Right lobe of liver (tissue), 4 donors: ENCODE results near the gene CYP39A1.

ENCODE experiments used
- CTCF ChIP-seq, 4 donors: fragments of 200-600 bp in 3 of 4; fragments of 450-650 bp in 1 of 4; IDR thresholded peaks; one replicate each; pipeline versions ENCODE4 v1.5.1 to v1.8.0; 2016 to 2022; ENCODE audit warnings: antibody characterized with exemption in 4 of 4, mild to moderate bottlenecking in 2 of 4
- POLR2A ChIP-seq: fragments of 450-650 bp; IDR thresholded peaks from one replicate; pipeline ENCODE4 v1.6.1; 2017; ENCODE audit warnings: antibody characterized with exemption, mild to moderate bottlenecking
- donor health status: DM: no; HTN: no; CAD: no.
- donor health status: DM: no; HTN: no; CAD: no.
- donor health status: DM: no; HTN: yes; CAD: no.

GRCh38 chr6:46655803-46656202 is 3.2 kb upstream of the CYP39A1 start:
- TF ChIP-seq CTCF (IDR thresholded peaks at IDR 0.05), result peak in 2 of 4 donors; percentile 15 to 27
- no peak for TF ChIP-seq POLR2A
